B cell (primary cell): ENCODE measurements around the gene RRM2. TPM values are rescaled to one million over a fixed set of nuclear protein-coding genes. Genes with fewer than 3 reads are reported as not detected.

Experiments
- ATAC-seq: fragments of 200-7000 bp; cut with Tn5 transposase; one replicate; pipeline ENCODE4 v1.10.0; 2021; ENCODE audit warnings: low read depth, mild to moderate bottlenecking, moderate number of reproducible peaks, moderate library complexity
- CTCF ChIA-PET: fragments of 350-600 bp; sonication (Branson Sonifier 250); formaldehyde crosslinking; loops from one replicate; lab custom pipeline; 2021; ENCODE audit warnings: antibody characterized with exemption, inconsistent platforms; lab: Charles Lee
- POLR2A ChIA-PET: fragments of 350-600 bp; sonication (Branson Sonifier 250); formaldehyde crosslinking; loops from one replicate; lab custom pipeline; 2021; ENCODE audit warnings: antibody characterized with exemption; lab: Charles Lee
- DNase-seq: peaks from one replicate; pipeline ENCODE4 v3.0.0; 2013
- H2AFZ ChIP-seq: 2 replicates; pipeline ENCODE4 v1.6.1; 2012; ENCODE audit warnings: mild to moderate bottlenecking, low read depth, low read length; ENCODE audit not compliant: insufficient read depth, poor library complexity, severe bottlenecking
- H3K27ac ChIP-seq, 2 donors: 1 replicate in 1 of 2; 2 replicates in 1 of 2; pipeline ENCODE4 v1.5.1; 2012 to 2013; ENCODE audit warnings: low read length in 2 of 2, mild to moderate bottlenecking in 2 of 2, moderate library complexity in 1 of 2
- H3K27me3 ChIP-seq, 4 experiments: fragments of 200-600 bp in 1 of 4; sonication (generic) in 1 of 4; replicated peaks in 1 of 4; 1 replicate in 2 of 4; 2 replicates in 2 of 4; pipeline versions ENCODE4 v1.6.1 to v1.7.0; 2013 to 2016; ENCODE audit warnings: low read length in 3 of 4, mild to moderate bottlenecking in 2 of 4, mixed read lengths in 1 of 4, moderate library complexity in 1 of 4; ENCODE audit not compliant: insufficient read depth in 4 of 4, control insufficient read depth in 3 of 4; ENCODE audit errors: control extremely low read depth in 1 of 4
- H3K36me3 ChIP-seq, 2 experiments: replicated peaks in 1 of 2; 1 replicate in 1 of 2; 2 replicates in 1 of 2; pipeline versions ENCODE4 v1.6.1 to v1.7.1; 2013; ENCODE audit warnings: low read length in 1 of 2; ENCODE audit not compliant: insufficient read depth in 2 of 2, control insufficient read depth in 1 of 2; ENCODE audit errors: control extremely low read depth in 1 of 2, extremely low read depth in 1 of 2
- H3K4me1 ChIP-seq, 2 donors: fragments of 200-600 bp in 1 of 2; sonication (generic) in 1 of 2; 1 replicate in 1 of 2; 2 replicates in 1 of 2; pipeline versions ENCODE4 v1.5.1 to v1.6.1; 2013 to 2017; ENCODE audit warnings: low read length in 2 of 2; ENCODE audit not compliant: control insufficient read depth in 2 of 2, insufficient read depth in 2 of 2
- H3K4me2 ChIP-seq: replicated peaks from 2 replicates; pipeline ENCODE3; 2012; ENCODE audit warnings: mild to moderate bottlenecking, low read depth, low read length; ENCODE audit not compliant: poor library complexity, severe bottlenecking
- H3K4me3 ChIP-seq, 5 experiments: fragments of 200-600 bp in 1 of 5; sonication (generic) in 1 of 5; 1 replicate in 3 of 5; 2 replicates in 2 of 5; pipeline versions ENCODE4 v1.5.1 to v1.7.0; 2011 to 2016; ENCODE audit warnings: low read length in 4 of 5, mild to moderate bottlenecking in 4 of 5, low read depth in 2 of 5, control low read depth in 1 of 5, moderate library complexity in 1 of 5; ENCODE audit not compliant: insufficient read depth in 1 of 5; ENCODE audit errors: control extremely low read depth in 1 of 5, extremely low read depth in 1 of 5
- H3K79me2 ChIP-seq: fragments of 200-600 bp; sonication (generic); one replicate; pipeline ENCODE4 v1.6.0; 2016; ENCODE audit warnings: low read length; ENCODE audit not compliant: control insufficient read depth, insufficient read depth
- H3K9ac ChIP-seq: fragments of 200-600 bp; sonication (generic); 2 replicates; pipeline ENCODE4 v1.6.1; 2017; ENCODE audit warnings: mild to moderate bottlenecking, low read length, moderate library complexity
- H3K9me3 ChIP-seq, 3 donors: one replicate each; pipeline versions ENCODE4 v1.6.1 to v1.7.1; 2013; ENCODE audit warnings: low read length in 2 of 3; ENCODE audit not compliant: control insufficient read depth in 2 of 3, insufficient read depth in 1 of 3; ENCODE audit errors: control extremely low read depth in 1 of 3
- H4K20me1 ChIP-seq: 2 replicates; pipeline ENCODE4 v1.6.0; 2012; ENCODE audit warnings: mild to moderate bottlenecking, low read length; ENCODE audit not compliant: insufficient read depth, control insufficient read depth, poor library complexity, severe bottlenecking
- H3K27ac Mint-ChIP-seq: one replicate; pipeline ENCODE4 v1.8.0; 2021; ENCODE audit warnings: mixed read lengths
- H3K27me3 Mint-ChIP-seq: one replicate; pipeline ENCODE4 v1.8.0; 2021; ENCODE audit warnings: mixed read lengths
- H3K4me1 Mint-ChIP-seq: one replicate; pipeline ENCODE4 v1.8.0; 2021; ENCODE audit warnings: mixed read lengths
- H3K4me3 Mint-ChIP-seq: one replicate; pipeline ENCODE4 v1.8.0; 2021; ENCODE audit warnings: mixed read lengths
- H3K9me3 Mint-ChIP-seq: one replicate; pipeline ENCODE4 v1.8.0; 2022; ENCODE audit warnings: mixed read lengths; ENCODE audit not compliant: insufficient read depth
- EZH2 ChIP-seq: IDR thresholded peaks from 2 replicates; pipeline ENCODE4 v1.6.1; 2012; ENCODE audit warnings: borderline replicate concordance, low read depth, mild to moderate bottlenecking, moderate library complexity, low read length; ENCODE audit not compliant: insufficient read depth, poor library complexity, severe bottlenecking
- WGBS: methylation state at CpG from one replicate; pipeline ENCODE4 v1.1.5; 2013; ENCODE audit warnings: missing lambda C conversion rate; ENCODE audit not compliant: insufficient coverage; 5-methylcytosine and 5-hydroxymethylcytosine counted together
- intact Hi-C: fragments of 100-400 bp; cut with micrococcal nuclease; formaldehyde crosslinking; loops from one replicate; pipeline ENCODE4 v1.10.0; 2022
- polyA plus RNA-seq: library from polyadenylated mRNA; depleted of rRNA; stranded (reverse); fragments of >200 nt; gene quantifications from 2 replicates; pipeline ENCODE4 v1.2.3, GENCODE V29; 2012
- total RNA-seq, 2 donors: library from RNA; stranded (reverse); fragments of 120-200 nt in 1 of 2; gene quantifications; 1 replicate in 1 of 2; 2 replicates in 1 of 2; pipeline versions ENCODE4 v1.2.3 to v1.2.4, GENCODE V29; 2013 to 2022
- TF ChIP-seq, protein P1 (sequence below): fragments of 200-600 bp; IDR thresholded peaks from one replicate; pipeline ENCODE4 v1.8.0; 2022; ENCODE audit warnings: antibody characterized with exemption, mild to moderate bottlenecking

The RRM2 gene
- total and polyA plus RNA-seq, 2 donors (not counting 1 experiment from before 2014, with no cell fraction given): 1.2 to 3.3 TPM

DNA sequence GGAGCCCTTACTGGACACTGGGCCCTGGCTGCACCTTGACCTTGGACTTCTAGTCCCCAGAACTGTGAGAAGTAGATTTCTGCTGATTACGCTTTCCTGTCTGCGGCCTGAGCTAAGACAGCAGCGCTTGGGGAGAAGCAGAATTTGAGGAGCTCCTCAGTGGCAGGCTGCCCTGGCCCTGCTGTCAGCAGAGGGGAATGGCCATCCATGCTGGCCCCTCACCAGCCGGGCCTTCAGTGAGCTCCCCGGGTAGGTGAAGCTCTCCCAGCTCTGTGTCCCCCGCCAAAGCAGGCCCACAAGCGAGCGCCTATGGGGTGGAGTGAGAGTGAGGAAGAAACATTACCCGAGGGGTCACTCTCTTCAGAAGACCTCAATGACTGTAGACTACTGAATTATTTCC lies 51.6 kb downstream of the RRM2 start:
- Histone ChIP-seq H4K20me1 (no peaks in the 10 kb centered on the region), H3K4me1 (no peaks in the 10 kb centered on the region), H3K4me2 (no peak overlapping the region), H3K9ac (no peak overlapping the region), H3K27ac (no peak overlapping the region), H3K9me3 (no peaks in the 10 kb centered on the region), H3K79me2 (no peaks in the 10 kb centered on the region), H3K27me3 (no peaks in the 10 kb centered on the region), H3K4me3 (no peak overlapping the region), H3K36me3 (no peaks in the 10 kb centered on the region), H2AFZ (no peak overlapping the region)
- no peak for DNase-seq
- ATAC-seq: no peak
- H3K27ac Mint-ChIP-seq: no peak overlapping the region
- POLR2A ChIA-PET: interaction anchor here (0.7 kb wide), 1 partner anchor 28 kb away, joined by 4 read pairs; no protein-coding TSS in a partner anchor
- TF ChIP-seq, protein P1, sequence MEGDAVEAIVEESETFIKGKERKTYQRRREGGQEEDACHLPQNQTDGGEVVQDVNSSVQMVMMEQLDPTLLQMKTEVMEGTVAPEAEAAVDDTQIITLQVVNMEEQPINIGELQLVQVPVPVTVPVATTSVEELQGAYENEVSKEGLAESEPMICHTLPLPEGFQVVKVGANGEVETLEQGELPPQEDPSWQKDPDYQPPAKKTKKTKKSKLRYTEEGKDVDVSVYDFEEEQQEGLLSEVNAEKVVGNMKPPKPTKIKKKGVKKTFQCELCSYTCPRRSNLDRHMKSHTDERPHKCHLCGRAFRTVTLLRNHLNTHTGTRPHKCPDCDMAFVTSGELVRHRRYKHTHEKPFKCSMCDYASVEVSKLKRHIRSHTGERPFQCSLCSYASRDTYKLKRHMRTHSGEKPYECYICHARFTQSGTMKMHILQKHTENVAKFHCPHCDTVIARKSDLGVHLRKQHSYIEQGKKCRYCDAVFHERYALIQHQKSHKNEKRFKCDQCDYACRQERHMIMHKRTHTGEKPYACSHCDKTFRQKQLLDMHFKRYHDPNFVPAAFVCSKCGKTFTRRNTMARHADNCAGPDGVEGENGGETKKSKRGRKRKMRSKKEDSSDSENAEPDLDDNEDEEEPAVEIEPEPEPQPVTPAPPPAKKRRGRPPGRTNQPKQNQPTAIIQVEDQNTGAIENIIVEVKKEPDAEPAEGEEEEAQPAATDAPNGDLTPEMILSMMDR: no peak
- TF ChIP-seq EZH2: no peak
- CTCF ChIA-PET: no interaction called here
- no peak overlapping the region for H3K4me3 Mint-ChIP-seq
- intact Hi-C loops: no loop called here
- no peaks in the 10 kb centered on the region for H3K9me3 Mint-ChIP-seq
- H3K27me3 Mint-ChIP-seq: no peaks in the 10 kb centered on the region
- WGBS: 98% methylated on average over 3 of the region's 9 CpGs
- H3K4me1 Mint-ChIP-seq: no peaks in the 10 kb centered on the region

- no peak overlapping the region for H2AFZ ChIP-seq
- no peaks in the 10 kb centered on the region for H3K36me3 ChIP-seq
- no peak overlapping the region for H3K9ac ChIP-seq
- no peaks in the 10 kb centered on the region for H4K20me1 ChIP-seq
- no peaks in the 10 kb centered on the region for H3K4me1 ChIP-seq
- no peak overlapping the region for H3K27ac Mint-ChIP-seq
- 100% methylated on average over 1 of the region's 10 CpGs for WGBS
- no peaks in the 10 kb centered on the region for H3K79me2 ChIP-seq
- no peaks in the 10 kb centered on the region for H3K27me3 Mint-ChIP-seq
- H3K9me3 Mint-ChIP-seq: no peaks in the 10 kb centered on the region
- no peak for TF ChIP-seq EZH2
- TF ChIP-seq, protein P1: no peak
- H3K4me3 Mint-ChIP-seq: no peak overlapping the region
- ChIA-PET POLR2A (no interaction called here), CTCF (no interaction called here)
- H3K4me1 Mint-ChIP-seq: no peaks in the 10 kb centered on the region
- H3K27ac ChIP-seq: no peak overlapping the region
- intact Hi-C loops: no loop called here
- DNase-seq (no peak), ATAC-seq (no peak)
- H3K4me3 ChIP-seq: no peak overlapping the region
- H3K4me2 ChIP-seq: no peak overlapping the region
- no peaks in the 10 kb centered on the region for H3K27me3 ChIP-seq
- no peaks in the 10 kb centered on the region for H3K9me3 ChIP-seq
Measured at GRCh38 chr2:10175441-10175840, 52.9 kb downstream of the RRM2 start.
